ENCODE measurements around the gene TNXB. TPM values are rescaled to one million over a fixed set of nuclear protein-coding genes. Genes with fewer than 3 reads are reported as not detected.
A peak's percentile ranks its signal among the peaks of the same experiment; 100 is the strongest.

Gene TNXB
- total RNA-seq, 1 donor, result 11.9 TPM

- H3K79me2 ChIP-seq (ENCODE audit: insufficient read depth, low read length), result no peaks in the 10 kb centered on the region
- H3K27me3 ChIP-seq (ENCODE audit: insufficient read depth, low read length), result peaks cover 70% of the 10 kb centered on the region
Measured at GRCh38 chr6:32087574-32088486, 21.3 kb downstream of the TNXB start.

GRCh38 chr6:32086661-32087573 lies 22.2 kb downstream of the TNXB start:
- Histone ChIP-seq H2AFZ (ENCODE audit: low read length) (no peak overlapping the region), H3K4me1 (ENCODE audit: insufficient read depth, low read length) (peaks cover 28% of the 10 kb centered on the region), H3K27me3 (ENCODE audit: insufficient read depth, low read length) (peaks cover 62% of the 10 kb centered on the region), H3K27ac (ENCODE audit: low read depth, low read length) (no peak overlapping the region), H3K4me3 (ENCODE audit: insufficient read depth, low read length) (no peak overlapping the region), H4K20me1 (ENCODE audit: insufficient read depth, low read length) (peaks cover 19% of the 10 kb centered on the region), H3K36me3 (ENCODE audit: insufficient read depth, low read length) (no peaks in the 10 kb centered on the region), H3K9me3 (ENCODE audit: low read depth, low read length) (no peaks in the 10 kb centered on the region), H3K4me2 (ENCODE audit: insufficient read depth, low read length) (peak overlapping the region; percentile 29), H3K79me2 (ENCODE audit: insufficient read depth, low read length) (no peaks in the 10 kb centered on the region)
- no peak for TF ChIP-seq CTCF (IDR thresholded peaks at IDR 0.05; ENCODE audit: extremely low read depth, low read depth, low read length)
- peak; percentile 99 for DNase-seq (ENCODE audit: insufficient read length, low spot score, missing footprints)

More at GRCh38 chr6:32087574-32088486, 21.3 kb downstream of the TNXB start:
- Histone ChIP-seq H2AFZ (ENCODE audit: low read length) (no peak overlapping the region), H3K4me1 (ENCODE audit: insufficient read depth, low read length) (peaks cover 25% of the 10 kb centered on the region), H3K4me2 (ENCODE audit: insufficient read depth, low read length) (no peak overlapping the region), H4K20me1 (ENCODE audit: insufficient read depth, low read length) (peaks cover 19% of the 10 kb centered on the region), H3K9me3 (ENCODE audit: low read depth, low read length) (no peaks in the 10 kb centered on the region), H3K36me3 (ENCODE audit: insufficient read depth, low read length) (no peaks in the 10 kb centered on the region), H3K27ac (ENCODE audit: low read depth, low read length) (no peak overlapping the region), H3K4me3 (ENCODE audit: insufficient read depth, low read length) (no peak overlapping the region)
- DNase-seq (ENCODE audit: insufficient read length, low spot score, missing footprints), result peak; percentile 87
- no peak for TF ChIP-seq CTCF (IDR thresholded peaks at IDR 0.05; ENCODE audit: extremely low read depth, low read depth, low read length)

DNA sequence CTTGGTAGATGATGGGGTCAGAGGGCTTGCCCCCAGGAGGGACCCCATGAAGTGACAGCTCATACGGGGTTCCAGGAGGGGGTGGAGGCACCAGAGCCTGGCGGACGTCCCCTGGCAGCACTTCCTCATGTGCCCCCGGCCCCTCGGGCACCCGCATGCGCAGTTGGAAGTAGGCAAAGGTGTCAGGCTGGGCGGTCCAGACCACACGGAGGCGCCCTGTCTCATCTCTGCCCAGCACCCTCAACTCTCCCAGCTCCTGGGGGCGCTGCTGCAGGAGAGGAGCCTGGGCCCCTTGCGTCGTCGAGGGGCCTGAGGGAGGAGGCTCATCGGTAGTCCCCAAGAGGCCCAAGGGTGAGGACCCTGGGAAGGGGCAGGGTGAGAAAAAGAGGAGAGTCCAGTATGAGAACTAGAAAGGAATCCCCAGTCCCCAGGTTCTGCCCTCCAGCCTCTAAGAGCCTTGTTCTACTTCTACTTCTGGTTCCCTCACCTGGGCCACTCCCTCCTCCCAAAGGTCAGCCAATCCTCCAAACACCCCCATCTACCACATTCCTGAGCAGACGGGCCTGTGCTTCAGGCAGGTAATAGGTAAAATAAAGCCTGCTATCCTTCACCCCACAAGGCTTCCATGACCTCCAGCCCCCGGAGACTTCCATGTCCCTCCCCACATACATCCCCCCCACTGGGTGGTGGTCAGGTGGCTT lies 23.2 kb downstream of the TNXB start:
- H3K4me3 ChIP-seq (ENCODE audit: insufficient read depth, low read length), result no peak overlapping the region
- no peaks in the 10 kb centered on the region for H3K79me2 ChIP-seq (ENCODE audit: insufficient read depth, low read length)
- no peaks in the 10 kb centered on the region for H3K9me3 ChIP-seq (ENCODE audit: low read depth, low read length)
- peaks cover 53% of the 10 kb centered on the region for H3K27me3 ChIP-seq (ENCODE audit: insufficient read depth, low read length)
- peaks cover 38% of the 10 kb centered on the region for H3K4me1 ChIP-seq (ENCODE audit: insufficient read depth, low read length)
- peaks cover 19% of the 10 kb centered on the region for H4K20me1 ChIP-seq (ENCODE audit: insufficient read depth, low read length)
- no peak overlapping the region for H3K27ac ChIP-seq (ENCODE audit: low read depth, low read length)
- peak; percentile 65 for DNase-seq (ENCODE audit: insufficient read length, low spot score, missing footprints)
- no peak overlapping the region for H2AFZ ChIP-seq (ENCODE audit: low read length)
- H3K36me3 ChIP-seq (ENCODE audit: insufficient read depth, low read length), result no peaks in the 10 kb centered on the region
- no peak for TF ChIP-seq CTCF (IDR thresholded peaks at IDR 0.05; ENCODE audit: extremely low read depth, low read depth, low read length)
- peak overlapping the region; percentile 29 for H3K4me2 ChIP-seq (ENCODE audit: insufficient read depth, low read length)
